Vagina (tissue), 2 donors: ENCODE results near the gene SPACA1. TPM values are rescaled to one million over a fixed set of nuclear protein-coding genes. Genes with fewer than 3 reads are reported as not detected.

Experiments used
- DNase-seq, 2 donors: peaks; one replicate each; pipeline ENCODE4 v3.0.0-alpha.2; 2017; ENCODE audit errors: extremely low spot score in 2 of 2
- H3K27ac ChIP-seq: fragments of 200-600 bp; sonication (generic); one replicate; pipeline ENCODE4 v1.5.1; 2019
- H3K27me3 ChIP-seq: fragments of 200-600 bp; sonication (generic); one replicate; pipeline ENCODE4 v1.5.1; 2019
- H3K36me3 ChIP-seq, 2 donors: fragments of 200-600 bp; sonication (generic); one replicate each; pipeline ENCODE4 v1.5.1; 2017 to 2019
- H3K4me1 ChIP-seq: fragments of 200-600 bp; sonication (generic); one replicate; pipeline ENCODE4 v1.5.1; 2019
- H3K4me3 ChIP-seq, 2 donors: fragments of 200-600 bp; sonication (generic); 1 replicate in 1 of 2; 2 replicates in 1 of 2; pipeline ENCODE4 v1.5.1; 2016 to 2019
- H3K9me3 ChIP-seq: fragments of 200-600 bp; sonication (generic); one replicate; pipeline ENCODE4 v1.5.1; 2019
- POLR2A ChIP-seq, 2 donors: fragments of 450-650 bp; IDR thresholded peaks; one replicate each; pipeline ENCODE4 v1.6.1; 2017; ENCODE audit warnings: antibody characterized with exemption in 2 of 2, mild to moderate bottlenecking in 2 of 2, moderate library complexity in 2 of 2
- POLR2AphosphoS5 ChIP-seq, 2 donors: sonication (generic); formaldehyde crosslinking; IDR thresholded peaks; one replicate each; pipeline ENCODE4 v1.9.0; 2017; ENCODE audit warnings: antibody characterized with exemption in 2 of 2, mild to moderate bottlenecking in 2 of 2, low read depth in 1 of 2; ENCODE audit not compliant: insufficient read depth in 1 of 2
- intact Hi-C: fragments of 100-400 bp; cut with DNase I; formaldehyde crosslinking; loops from one replicate; pipeline ENCODE4 v1.15.1; 2023
- total RNA-seq: library from RNA; depleted of rRNA; stranded (reverse); fragments of >200 nt; gene quantifications from one replicate; pipeline ENCODE4 v1.2.3, GENCODE V29; 2016
- TF ChIP-seq, protein P1 (sequence below), 3 experiments: fragments of 450-650 bp in 2 of 3; fragments of 200-600 bp in 1 of 3; sonication (generic) in 1 of 3; IDR thresholded peaks; one replicate each; pipeline ENCODE4 v1.5.1; 2017 to 2019; ENCODE audit warnings: antibody characterized with exemption in 3 of 3, mild to moderate bottlenecking in 2 of 3, moderate library complexity in 2 of 3

The SPACA1 gene
- total RNA-seq, 1 donor from 2014 or later, result not detected

DNA sequence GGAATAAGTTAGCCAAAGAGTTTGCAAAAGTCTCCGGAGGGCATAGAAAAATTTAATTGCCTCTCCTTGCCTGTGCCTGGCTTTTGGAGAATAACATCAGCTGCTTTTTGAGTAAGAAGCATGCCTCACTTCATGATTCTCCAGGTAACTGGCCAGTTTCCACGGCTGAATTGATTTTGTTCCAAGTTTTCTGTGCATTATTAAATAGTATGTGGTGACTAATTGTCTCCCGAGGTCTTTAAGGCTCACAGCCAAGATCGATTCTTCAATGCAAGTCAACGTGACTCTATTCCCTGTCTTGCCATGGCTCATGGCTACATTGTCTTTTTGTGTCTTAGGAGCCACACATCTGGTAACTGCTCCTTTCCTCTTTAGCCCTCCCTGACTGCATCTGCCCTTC, 64.3 kb downstream of the SPACA1 start:
- intact Hi-C loops, result no loop called here
- H3K4me3 ChIP-seq, result no peak overlapping the region
- no peak overlapping the region for H3K27ac ChIP-seq

DNA sequence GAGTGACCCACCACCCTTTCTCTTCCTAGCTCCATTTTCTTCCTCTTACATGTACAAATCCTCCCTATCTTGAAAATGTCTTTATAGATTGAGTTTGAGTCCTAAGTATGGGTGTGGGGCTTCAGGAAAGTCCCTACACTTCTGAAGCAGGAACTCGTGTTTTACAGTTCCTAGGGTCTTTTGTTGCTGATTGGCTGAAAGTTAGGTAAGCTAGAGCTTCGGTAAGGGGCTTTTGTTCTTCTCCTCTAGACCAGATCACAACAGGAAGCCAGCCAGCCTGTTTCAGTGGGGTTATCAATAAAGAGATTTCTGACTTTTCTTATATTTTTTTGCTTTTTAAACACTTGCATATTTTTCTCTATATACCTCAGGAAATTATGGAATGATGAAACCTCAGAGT, 67.2 kb downstream of the SPACA1 start:
- Histone ChIP-seq H3K27ac (no peak overlapping the region), H3K36me3 (no peaks in the 10 kb centered on the region), H3K4me1 (no peaks in the 10 kb centered on the region), H3K4me3 (no peak overlapping the region), H3K27me3 (no peaks in the 10 kb centered on the region), H3K9me3 (no peaks in the 10 kb centered on the region)
- no peak for DNase-seq
- intact Hi-C loops, result no loop called here
- no peak for TF ChIP-seq POLR2AphosphoS5 (IDR thresholded peaks at IDR 0.05; ENCODE audit: insufficient read depth in 1 of 2, low read depth in 1 of 2)
- TF ChIP-seq, protein P1, sequence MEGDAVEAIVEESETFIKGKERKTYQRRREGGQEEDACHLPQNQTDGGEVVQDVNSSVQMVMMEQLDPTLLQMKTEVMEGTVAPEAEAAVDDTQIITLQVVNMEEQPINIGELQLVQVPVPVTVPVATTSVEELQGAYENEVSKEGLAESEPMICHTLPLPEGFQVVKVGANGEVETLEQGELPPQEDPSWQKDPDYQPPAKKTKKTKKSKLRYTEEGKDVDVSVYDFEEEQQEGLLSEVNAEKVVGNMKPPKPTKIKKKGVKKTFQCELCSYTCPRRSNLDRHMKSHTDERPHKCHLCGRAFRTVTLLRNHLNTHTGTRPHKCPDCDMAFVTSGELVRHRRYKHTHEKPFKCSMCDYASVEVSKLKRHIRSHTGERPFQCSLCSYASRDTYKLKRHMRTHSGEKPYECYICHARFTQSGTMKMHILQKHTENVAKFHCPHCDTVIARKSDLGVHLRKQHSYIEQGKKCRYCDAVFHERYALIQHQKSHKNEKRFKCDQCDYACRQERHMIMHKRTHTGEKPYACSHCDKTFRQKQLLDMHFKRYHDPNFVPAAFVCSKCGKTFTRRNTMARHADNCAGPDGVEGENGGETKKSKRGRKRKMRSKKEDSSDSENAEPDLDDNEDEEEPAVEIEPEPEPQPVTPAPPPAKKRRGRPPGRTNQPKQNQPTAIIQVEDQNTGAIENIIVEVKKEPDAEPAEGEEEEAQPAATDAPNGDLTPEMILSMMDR (IDR thresholded peaks at IDR 0.05), result no peak
- TF ChIP-seq POLR2A (IDR thresholded peaks at IDR 0.05), result no peak

More for the DNA sequence above, 64.3 kb downstream of the SPACA1 start:
- DNase-seq, result no peak
- no peaks in the 10 kb centered on the region for H3K4me1 ChIP-seq
- no peaks in the 10 kb centered on the region for H3K9me3 ChIP-seq
- H3K27me3 ChIP-seq, result no peaks in the 10 kb centered on the region
- no peaks in the 10 kb centered on the region for H3K36me3 ChIP-seq
- TF ChIP-seq POLR2AphosphoS5 (IDR thresholded peaks at IDR 0.05; ENCODE audit: insufficient read depth in 1 of 2, low read depth in 1 of 2) (no peak), POLR2A (IDR thresholded peaks at IDR 0.05) (no peak)
- TF ChIP-seq, protein P1 (IDR thresholded peaks at IDR 0.05), result no peak

- intact Hi-C loops, result no loop called here
- Histone ChIP-seq H3K4me3 (no peak overlapping the region), H3K27ac (no peak overlapping the region), H3K27me3 (no peaks in the 10 kb centered on the region), H3K36me3 (no peaks in the 10 kb centered on the region), H3K4me1 (no peaks in the 10 kb centered on the region), H3K9me3 (no peaks in the 10 kb centered on the region)
- DNase-seq, result no peak
- TF ChIP-seq, protein P1 (IDR thresholded peaks at IDR 0.05), result no peak
- TF ChIP-seq POLR2AphosphoS5 (IDR thresholded peaks at IDR 0.05; ENCODE audit: insufficient read depth in 1 of 2, low read depth in 1 of 2) (no peak), POLR2A (IDR thresholded peaks at IDR 0.05) (no peak)
These were observed 67.7 kb downstream of the SPACA1 start for GRCh38 chr6:88115307-88115706.

GRCh38 chr6:88116276-88116675, 68.6 kb downstream of the SPACA1 start:
- Histone ChIP-seq H3K9me3 (no peaks in the 10 kb centered on the region), H3K4me3 (no peak overlapping the region), H3K27ac (no peak overlapping the region), H3K27me3 (no peaks in the 10 kb centered on the region), H3K4me1 (no peaks in the 10 kb centered on the region), H3K36me3 (no peaks in the 10 kb centered on the region)
- DNase-seq, result no peak
- TF ChIP-seq POLR2AphosphoS5 (IDR thresholded peaks at IDR 0.05; ENCODE audit: insufficient read depth in 1 of 2, low read depth in 1 of 2), result no peak
- TF ChIP-seq, protein P1 (IDR thresholded peaks at IDR 0.05), result no peak
- intact Hi-C loops, result no loop called here

Other genes starting within 250 kb of the SPACA1 start
- gene CNR1, start 118.5 kb downstream of the SPACA1 start, total RNA-seq, result 6.1 TPM